CD4-positive, alpha-beta T cell treated with Interleukin-6 for 4 hours (primary cell): ENCODE results near the gene ATG16L1.
A peak's percentile ranks its signal among the peaks of the same experiment; 100 is the strongest.

Experiments used
- DNase-seq: peaks from one replicate; pipeline ENCODE4 v3.0.0-alpha.2; 2020; ENCODE audit warnings: mixed read lengths

Gene ATG16L1

DNA sequence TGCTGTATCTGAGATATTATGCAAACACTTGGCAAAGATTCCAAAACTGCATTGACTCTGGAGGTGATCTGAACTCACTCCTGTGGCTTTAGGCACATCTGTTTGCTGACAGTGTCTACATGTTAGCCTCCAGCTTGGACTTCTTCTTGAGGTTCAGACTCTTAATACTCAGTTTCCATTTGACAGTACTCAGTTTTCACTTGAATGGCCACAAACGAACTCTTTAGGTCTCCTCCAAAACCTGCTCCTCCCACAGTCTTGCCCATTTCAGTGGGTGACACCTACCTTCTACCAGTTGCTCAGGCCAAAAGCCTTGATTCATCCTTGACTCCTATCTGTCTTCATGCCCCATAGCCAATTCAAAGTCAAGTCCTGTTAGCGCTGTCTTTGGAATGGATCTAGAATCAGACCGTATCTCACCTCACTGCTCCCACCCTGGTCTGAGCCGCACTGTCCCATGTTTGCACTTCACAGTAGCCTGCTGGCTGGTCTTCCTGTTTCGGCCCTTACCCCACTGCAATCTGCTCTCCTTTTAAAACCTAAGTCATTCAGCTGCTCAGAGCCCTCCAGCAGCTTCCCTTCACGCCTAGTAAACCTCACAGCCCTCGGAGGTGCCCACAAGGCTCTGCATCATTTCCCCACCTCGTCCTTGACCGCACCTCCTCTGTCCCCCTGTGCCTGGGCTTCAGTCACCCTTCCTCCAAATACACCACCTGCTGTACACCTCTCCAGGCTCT is 10.5 kb downstream of the ATG16L1 start:
- no peak for DNase-seq

DNA sequence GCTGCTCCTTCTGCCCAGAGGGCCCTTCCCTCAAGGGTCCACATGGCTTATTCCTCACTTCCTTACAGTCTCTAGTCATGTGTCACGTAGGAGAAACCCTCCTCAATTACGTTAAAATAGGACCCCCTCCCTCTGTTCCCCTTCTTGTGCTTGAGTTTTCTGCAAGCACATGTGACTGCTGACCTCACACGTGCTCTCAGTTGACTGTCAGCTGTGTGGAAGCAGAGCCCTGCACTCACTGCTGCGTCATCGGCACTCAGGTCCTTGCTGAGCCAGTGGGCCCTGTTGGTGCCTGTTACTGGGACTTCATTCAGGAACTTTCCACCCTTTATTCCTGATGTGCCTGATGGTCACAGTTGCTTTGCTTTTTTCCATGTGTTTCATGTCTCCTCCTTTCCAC is 11.1 kb downstream of the ATG16L1 start:
- no peak for DNase-seq

DNA sequence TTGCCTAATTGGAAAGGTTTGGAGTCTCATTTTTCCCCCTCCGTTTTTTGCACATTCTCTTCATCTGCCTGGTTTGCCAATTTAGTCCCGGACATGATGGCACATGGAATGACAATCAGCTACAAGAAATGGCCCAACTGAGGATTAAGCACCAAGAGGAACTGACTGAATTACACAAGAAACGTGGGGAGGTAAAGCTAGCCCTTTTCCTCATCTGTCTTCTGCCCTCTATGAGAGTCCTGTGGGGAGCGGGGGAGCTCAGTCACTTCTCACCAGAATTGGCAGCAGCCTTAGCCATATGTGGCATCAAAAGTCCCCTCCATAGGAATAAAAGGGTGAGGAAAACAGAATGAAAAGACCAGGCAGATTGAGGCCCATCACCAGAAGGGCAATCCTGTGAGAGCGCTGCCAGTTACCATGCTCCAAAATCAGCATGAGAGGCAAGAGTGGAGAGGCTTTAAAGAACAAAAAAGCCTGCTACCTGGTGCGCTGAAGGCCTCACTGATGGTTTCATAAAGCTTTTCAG is 11.6 kb downstream of the ATG16L1 start:
- DNase-seq = no peak

DNA sequence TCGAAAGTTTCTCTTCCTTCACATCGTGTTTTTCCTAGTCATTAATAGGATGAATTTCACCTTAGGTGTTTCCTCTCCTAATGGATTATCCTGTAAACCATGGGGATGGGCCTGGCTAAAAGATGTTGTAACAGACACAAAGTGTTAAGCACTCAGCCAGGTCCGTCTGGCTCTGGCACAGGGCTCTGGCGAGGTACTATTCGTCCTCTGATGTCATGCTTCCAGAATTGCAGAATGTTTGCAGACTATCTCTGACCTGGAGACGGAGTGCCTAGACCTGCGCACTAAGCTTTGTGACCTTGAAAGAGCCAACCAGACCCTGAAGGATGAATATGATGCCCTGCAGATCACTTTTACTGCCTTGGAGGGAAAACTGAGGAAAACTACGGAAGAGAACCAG is 13.2 kb downstream of the ATG16L1 start:
- DNase-seq = no peak

DNA sequence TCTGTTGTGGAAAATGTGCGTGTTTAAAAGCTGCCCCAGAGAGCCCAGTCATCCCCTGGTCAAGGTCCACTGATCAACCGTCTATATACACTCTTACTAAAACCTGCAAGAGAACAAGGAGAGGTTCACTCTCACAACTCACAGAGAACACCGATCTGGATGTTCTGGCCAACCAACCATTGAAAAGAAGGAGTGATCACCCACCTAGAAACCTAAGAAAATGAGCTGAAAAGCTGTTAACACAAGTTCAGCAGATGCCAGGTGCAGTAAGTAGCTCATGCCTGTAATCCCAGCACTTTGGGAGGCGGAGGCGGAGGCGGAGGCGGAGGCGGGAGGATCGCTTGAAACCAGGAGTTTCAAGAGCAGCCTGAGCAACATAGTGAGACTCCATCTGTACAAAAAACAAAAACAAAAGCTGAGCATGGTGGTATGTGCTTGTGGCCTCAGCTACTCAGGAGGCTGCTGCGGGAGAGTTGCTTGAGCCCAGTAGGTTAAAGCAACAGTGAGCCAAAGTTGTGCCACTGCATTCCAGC is 14.5 kb downstream of the ATG16L1 start:
- no peak for DNase-seq

DNA sequence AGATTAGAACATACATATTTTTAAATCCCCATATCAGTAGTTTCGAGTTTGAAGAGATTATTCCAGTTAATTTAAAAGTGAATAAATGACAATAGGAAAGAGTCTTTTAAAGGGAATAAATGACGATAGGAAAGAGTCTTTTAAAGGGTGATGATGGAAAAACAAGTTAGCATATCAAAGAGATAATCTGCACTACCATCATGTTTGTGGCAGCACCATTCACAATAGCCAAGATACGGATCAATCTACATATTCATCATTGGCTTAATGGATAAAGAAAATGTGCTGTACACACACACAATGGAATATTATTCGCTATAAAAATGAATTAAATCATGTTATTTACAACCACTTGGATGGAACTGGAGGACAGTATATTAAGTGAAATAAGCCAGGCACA is 15.0 kb downstream of the ATG16L1 start:
- DNase-seq = no peak

DNA sequence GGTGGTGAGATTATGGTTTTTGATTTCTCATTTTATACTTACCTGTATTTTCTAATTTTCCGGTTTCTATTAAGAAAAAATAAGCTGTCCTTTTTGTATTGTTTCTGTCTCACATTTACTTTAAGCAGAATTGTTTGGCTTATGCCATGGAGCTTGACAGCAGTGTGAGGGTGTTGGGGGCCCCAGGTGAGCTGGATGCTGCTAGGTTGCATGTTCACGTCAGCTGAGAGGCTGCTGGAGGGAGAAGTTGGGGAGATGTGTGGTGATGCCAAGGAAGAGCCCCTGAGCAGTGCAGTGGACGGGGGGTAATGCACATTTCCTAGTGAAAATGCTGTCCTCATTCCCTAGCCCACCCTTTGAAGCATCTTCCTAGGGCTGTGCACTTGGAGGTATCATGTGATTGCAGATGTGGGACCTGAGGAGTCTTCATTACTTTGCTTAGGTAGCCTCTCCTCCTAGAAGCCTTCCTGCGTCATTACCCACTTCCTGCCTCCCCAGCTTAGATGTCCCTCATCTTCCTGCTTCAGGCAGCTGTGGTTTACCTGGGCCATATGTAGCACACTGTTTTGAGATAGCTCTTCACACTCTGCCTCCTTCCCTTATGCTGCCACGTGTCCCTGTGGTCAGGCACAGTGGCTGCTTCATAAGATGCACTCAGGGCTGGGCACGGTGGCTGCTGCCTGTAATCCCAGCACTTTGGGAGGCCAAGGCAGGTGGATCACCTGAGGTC is 16.2 kb downstream of the ATG16L1 start:
- peak; percentile 84 for DNase-seq

DNA sequence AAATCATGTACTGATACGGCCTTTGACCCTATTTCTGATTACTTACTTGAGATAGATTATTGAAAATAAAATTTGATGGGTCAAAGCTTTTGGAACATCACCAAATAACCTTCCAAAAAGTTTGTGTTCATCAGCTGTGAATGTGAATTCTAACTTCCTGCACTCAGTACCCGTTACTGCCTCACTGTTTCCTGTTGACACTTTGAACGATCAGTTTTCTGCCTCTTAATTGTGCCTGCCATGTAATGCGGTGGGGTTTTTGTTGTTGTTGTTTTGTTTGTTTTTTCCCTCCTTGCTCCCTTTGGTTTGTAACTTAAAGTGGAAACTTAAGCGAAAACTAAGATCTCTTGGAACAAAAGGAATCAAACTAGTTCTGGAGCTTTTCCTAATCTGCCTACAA is 18.9 kb downstream of the ATG16L1 start:
- DNase-seq = peak; percentile 39

DNA sequence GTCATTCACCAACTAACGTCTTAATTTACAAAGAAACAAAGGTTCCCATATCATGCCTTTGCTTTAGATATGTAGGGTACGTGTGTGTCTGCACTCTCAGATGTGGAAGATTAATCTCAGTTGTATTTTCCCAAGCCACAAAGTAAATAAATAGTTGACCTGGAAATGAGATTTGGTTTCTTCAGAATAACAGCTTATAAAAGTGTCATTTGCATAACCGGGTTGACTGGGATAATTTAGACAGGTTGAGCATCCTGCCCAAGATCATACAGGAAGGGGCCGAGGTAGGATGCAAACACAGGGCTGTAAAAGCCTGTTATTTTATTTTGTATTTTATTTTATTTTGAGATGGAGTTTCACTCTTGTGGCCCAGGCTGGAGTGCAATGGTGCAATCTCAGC is 19.5 kb downstream of the ATG16L1 start:
- no peak for DNase-seq

DNA sequence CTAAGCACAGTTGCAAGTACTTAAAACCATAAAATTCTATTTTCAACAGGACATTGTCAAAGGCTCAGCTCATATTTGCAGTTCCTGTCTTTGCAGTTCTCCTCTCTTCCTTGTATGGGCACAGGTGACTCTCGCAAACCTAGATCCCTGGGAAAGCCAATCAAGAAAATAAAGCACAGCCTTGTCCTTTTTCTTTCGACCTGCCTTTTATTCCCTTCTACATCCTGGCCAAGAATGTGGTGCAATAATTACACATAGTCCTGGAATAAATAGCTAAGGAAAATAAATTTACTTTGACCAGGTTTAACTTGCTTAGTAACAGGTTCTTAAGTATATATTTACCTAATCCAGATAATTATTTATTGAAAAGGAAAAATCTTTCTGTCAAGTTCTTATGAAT is 20.2 kb downstream of the ATG16L1 start:
- DNase-seq = no peak

DNA sequence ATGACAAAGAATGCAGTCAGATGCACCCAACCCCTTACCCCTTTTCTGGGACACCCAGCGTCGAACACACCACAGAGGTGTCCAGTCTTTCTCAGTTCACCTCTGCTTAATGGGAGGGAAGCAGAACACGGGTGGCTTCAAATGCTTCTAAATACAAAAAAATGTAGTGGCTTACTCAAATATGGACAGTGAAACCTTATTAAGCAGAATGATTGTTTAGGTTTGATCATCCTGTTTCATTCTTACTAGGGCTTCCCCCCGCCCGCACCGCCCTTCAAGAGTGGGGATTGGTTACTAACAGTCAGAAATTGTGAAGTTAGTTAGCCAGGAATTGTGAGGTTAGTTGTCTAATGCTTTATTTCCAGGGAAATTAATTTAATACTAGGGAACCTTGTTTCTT is 21.6 kb downstream of the ATG16L1 start:
- no peak for DNase-seq

DNA sequence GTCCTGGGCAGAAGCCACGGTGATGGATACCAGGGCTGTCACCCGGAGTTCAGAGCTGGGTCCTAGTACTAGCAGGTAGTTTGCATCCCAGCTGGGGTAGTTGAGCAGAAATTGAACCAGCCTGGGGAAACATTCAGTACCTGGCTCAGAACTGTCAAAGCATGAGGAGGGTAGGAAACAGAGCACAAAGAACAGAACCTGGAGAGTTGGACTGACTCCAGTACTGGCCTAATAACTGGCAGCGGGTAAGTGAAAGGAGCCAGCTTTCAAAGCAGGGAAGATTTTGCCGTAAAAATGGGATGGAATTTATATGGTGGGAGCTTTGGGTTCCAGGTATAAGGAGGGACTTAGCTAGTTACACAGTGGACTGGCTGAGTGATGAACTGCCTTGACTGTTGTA is 23.8 kb downstream of the ATG16L1 start:
- no peak for DNase-seq

DNA sequence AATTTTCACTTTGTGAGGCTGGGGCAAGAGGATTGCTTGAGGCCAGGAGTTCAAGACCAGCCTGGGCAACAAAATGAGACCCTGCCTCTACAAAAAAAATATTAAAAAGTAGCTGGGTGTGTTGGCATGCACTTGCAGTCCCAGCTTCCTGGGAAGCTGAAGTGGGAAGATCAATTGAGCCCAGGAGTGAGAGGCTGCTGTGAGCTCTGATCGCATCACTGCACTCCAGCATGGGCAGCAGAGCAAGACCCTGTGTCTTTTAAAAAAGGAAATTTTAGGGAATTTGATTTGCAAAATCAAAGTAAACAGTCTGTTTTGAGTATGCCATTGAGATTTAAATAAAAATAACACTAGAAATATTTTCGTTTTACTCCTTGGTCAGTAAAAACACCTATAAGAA is 27.4 kb downstream of the ATG16L1 start:
- DNase-seq = no peak

DNA sequence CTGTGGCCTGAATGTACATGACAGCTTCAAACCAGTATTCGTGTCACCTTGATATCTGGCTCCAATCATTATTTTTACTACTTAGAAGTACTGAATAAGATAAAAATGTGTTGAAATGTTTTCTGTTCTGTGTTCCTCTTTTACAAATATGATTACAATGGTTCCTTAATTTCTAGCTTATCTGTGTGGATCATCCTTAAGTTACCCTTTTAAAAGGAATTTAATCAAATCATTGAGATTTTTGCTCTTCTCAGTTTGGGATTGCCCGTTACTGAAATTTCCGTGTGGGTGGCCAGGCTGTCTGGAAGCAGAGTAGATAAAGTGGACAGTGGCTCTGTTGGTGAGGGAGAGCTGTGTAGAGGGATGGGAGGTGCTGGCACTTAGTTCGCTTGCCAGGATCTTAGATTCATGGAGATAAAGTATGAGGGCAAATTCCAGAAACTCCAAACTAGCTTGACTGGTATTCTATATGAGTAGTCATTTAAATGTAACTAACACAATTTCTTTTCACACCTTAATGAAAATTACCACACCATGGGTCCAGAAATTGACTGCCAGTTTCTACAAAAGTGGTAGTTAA is 28.7 kb downstream of the ATG16L1 start:
- no peak for DNase-seq

DNA sequence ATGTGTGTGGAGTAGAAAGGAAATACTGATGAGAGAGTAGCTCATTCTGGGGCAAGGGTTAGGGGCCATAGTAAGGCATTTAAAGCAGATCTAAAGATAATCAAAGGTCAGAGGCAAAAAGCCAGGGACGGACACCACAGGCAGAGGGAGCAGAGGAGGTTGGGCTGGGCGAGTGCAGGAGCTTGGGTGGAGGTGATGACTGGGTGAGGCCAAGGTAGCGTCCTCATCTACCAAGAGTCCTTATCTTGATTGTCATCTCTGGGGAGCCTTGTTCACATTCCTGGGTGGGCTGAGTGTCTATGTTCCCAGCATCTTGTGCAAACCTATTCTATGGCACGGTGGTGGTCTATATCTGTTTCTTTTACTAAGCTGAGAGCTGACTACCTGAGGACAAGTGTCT is 30.1 kb downstream of the ATG16L1 start:
- no peak for DNase-seq

DNA sequence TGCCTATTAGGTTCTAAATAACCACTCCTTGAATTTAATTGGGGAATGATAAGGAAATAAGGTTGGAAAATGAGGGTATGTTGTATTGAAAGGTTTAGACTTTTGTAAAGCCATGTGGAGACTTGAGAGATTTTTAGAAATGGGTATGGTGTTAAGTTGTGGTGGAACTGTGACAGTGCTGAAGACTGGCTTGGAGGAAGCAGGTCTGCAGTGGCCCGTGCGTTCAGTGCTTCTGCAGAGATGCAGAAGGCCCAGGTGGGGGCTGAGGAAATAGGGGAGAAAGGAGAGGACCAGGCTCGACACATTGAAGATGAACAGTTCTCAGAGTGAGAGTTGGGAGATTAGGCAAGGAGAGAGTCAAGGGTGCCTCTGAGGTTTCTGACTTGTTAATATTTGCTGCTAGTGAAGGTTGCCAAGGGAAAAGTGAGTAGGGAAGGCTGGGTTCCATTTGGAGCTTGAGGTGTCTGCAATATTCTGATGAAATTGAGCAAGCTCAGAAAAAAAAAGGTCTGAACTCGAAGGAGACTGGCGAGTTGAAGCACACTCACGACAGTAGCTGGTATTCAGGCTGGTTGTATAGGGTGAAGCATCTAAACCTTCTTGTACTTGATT is 30.6 kb downstream of the ATG16L1 start:
- no peak for DNase-seq

DNA sequence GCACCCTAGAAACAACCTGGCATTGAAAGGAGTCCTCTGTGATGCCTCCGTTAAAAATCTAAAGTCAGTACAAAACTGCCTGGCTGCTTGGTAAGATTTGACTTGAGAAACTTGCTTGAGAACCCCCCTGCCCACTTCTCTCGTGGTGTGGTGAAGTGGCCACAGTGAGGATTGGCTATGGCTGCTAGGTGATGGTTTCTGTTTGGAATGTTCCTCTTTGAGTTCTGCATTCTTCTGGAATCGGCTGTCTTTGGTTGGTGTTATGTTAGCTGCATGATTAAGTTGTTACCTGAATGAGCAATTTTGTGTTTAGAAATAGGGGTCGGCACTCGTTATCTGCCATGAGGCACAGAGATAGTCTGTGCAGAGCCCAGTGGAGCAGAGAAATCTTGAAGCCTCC is 34.4 kb downstream of the ATG16L1 start:
- DNase-seq = no peak

DNA sequence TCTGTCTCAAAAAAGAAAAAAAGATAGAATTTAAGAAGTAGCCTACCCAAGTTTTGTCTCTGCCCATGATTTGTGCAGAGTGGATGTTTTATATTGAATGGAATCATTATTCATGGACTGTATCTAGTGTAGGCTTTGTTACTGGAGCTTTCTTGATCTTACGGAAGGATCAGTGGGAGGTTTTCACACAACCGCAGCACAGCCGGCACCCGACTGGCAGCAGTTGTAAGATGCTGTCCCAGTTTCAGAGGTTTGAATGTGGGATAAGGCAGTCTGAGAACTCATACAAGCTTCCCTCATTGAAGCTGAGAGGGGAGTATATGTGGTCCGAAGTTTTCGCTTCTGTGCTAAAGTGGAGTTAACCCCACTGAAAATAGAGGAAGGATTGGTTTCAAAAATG is 36.4 kb downstream of the ATG16L1 start:
- DNase-seq = no peak

DNA sequence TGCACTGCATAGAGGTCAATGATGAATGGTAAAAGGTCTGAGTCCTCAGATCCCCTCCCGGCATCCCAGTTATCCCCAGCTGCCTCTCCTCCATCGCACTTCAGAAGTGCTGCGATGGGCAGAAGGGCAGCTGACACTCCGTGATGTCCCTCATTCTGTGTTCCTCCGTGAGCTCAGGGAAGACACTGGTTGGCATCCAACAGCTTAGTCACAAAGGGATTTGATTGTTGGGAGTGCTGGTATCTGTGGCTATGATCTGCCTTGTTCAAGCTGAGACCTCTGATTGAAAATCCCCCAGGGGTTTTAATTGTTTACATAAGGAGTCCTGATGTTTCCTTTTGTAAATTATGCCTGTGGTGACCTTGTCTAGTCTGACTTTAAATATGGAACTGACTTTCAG is 37.2 kb downstream of the ATG16L1 start:
- DNase-seq = no peak

DNA sequence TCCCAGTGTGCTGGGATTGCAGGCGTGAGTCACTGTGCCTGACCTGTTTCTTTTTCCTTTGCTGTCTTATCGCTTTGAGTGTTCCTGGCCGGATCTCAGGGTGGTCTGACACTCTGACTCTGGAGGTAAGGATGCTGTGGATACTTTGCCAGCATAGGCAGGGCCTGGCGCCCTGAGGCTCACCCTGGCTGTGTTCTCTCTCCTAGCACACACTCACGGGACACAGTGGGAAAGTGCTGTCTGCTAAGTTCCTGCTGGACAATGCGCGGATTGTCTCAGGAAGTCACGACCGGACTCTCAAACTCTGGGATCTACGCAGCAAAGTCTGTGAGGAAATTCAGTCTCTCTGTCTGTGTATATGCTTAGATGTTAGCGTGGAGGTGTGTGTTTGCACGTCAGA is 38.2 kb downstream of the ATG16L1 start:
- no peak for DNase-seq

DNA sequence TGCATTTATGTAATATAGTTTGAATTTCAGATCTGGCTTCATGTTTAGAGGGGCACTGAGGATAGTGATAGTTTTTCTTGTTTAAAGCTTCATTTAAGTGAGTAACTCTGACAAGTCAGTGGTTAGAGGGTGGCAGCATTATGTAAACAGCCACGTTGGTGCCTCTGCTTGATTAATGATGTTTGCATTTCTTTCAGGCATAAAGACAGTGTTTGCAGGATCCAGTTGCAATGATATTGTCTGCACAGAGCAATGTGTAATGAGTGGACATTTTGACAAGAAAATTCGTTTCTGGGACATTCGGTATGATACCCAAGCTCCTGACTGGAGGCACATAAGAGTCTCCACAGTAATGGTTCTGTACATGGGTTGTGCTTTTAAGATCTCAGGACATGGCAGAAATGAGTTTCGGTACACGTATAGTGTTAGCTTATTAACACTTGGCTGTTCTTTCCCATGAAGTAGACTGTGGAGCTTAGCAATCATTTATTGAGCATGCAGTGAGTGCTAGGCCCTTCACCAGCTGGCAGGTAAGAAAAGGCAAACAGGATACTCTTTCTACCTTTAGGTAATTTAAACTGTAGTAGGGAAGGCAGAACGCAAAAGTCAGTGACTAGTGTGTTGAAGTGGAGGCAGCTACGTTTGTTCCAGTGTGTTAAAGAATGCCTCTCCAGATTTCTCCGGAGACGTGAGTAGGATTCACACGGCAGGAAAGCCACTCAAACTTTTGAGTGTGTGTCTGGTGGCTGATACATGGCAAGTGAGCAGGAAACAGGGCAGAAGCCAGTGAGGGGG is 38.8 kb downstream of the ATG16L1 start:
- no peak for DNase-seq

DNA sequence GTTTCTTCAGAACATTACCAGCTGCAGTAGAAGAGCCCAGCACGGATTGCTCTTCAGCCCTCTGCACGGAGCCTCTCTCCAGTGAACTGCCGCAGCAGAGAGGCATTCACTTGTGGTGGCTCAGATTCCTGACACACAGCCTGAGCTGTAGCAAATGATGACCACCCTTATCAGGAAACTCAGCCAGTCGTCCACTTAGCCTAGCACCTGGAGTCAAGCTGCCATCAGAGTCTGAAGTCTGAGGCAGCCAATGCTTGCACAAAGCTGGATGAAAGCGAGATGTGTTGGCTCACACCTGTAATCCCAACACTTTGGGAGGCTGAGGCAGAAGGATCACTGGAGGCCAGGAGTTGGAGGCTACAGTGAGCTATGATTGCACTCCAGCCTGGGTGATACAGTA is 44.4 kb downstream of the ATG16L1 start:
- no peak for DNase-seq

DNA sequence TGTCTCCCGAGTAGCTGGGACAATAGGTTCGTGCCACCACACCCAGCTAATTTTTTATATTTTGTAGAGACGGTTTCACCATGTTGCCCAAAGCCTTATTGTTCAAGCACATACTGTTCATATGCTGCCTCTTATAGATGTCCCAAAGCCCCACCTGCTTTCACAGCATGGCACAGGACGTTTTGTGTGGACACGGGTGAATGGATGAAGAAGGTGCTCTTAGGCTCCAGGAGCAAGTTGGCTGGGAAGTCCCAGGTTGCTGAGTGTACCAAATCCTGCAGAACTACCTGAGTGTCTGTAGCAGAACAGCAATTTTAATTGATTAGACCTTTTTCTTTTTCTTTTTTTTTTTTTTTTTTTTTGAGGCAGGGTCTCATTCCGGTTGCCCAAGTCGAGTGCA is 45.6 kb downstream of the ATG16L1 start:
- DNase-seq = no peak
